SK-N-MC (cell line): ENCODE results near the gene ITPR3.

Experiments used
- EZH2 ChIP-seq: fragments of 200-600 bp; sonication (generic); IDR thresholded peaks from one replicate; pipeline ENCODE4 v1.6.1; 2017; ENCODE audit warnings: antibody characterized with exemption
- FOXP2 ChIP-seq: optimal IDR thresholded peaks from 2 replicates; pipeline ENCODE3; 2011; ENCODE audit warnings: mild to moderate bottlenecking, moderate library complexity; ENCODE audit not compliant: insufficient read depth; ENCODE audit errors: extremely low read length, control extremely low read depth
- POLR2AphosphoS5 ChIP-seq: IDR thresholded peaks from 2 replicates; pipeline ENCODE4 v1.6.1; 2012; ENCODE audit warnings: mild to moderate bottlenecking, low read depth, low read length, borderline replicate concordance

DNA sequence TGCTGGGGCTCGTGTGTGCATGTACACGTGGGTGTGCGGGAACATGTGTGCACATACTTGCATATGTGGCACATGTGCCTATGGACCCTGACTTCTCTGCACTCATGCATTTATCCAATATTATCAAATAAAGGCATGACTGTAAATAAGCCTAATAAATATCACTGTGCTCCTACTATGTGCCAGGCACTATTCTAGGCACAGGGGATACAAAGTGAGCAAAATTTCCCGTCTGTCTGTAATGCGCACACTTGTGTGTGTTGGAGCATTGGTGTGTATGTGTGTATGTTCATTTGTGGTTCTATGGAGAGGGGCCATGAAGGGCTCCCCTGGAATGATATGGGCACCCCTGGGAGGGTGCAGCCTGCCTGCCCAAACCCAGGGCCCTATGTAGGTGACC, 41.9 kb downstream of the ITPR3 start:
- no peak for TF ChIP-seq EZH2
- TF ChIP-seq POLR2AphosphoS5, result no peak
- no peak for TF ChIP-seq FOXP2
